Endothelial cell (in vitro differentiated cells): ENCODE data around the gene PLA2G3. TPM values are rescaled to one million over a fixed set of nuclear protein-coding genes. Genes with fewer than 3 reads are reported as not detected.
A peak's percentile ranks its signal among the peaks of the same experiment; 100 is the strongest.
"Not testable (repeated sequence)": the region's sequence is repeated elsewhere in the genome, so short reads cannot be mapped to it uniquely, and the experiment has no call there.

Experiments
- DNase-seq: peaks from one replicate; pipeline ENCODE4 v3.0.0; 2021; ENCODE audit warnings: low spot score
- H3K27ac Mint-ChIP-seq: one replicate; pipeline ENCODE4 v1.8.0; 2021; ENCODE audit warnings: mixed read lengths, inconsistent platforms; ENCODE audit not compliant: unreplicated experiment
- H3K27me3 Mint-ChIP-seq: one replicate; pipeline ENCODE4 v1.8.0; 2021; ENCODE audit warnings: mild to moderate bottlenecking, moderate library complexity, mixed read lengths, inconsistent platforms; ENCODE audit not compliant: unreplicated experiment
- H3K36me3 Mint-ChIP-seq: one replicate; pipeline ENCODE4 v1.8.0; 2021; ENCODE audit warnings: mild to moderate bottlenecking, low read depth, mixed read lengths, inconsistent platforms; ENCODE audit not compliant: unreplicated experiment
- H3K4me1 Mint-ChIP-seq: one replicate; pipeline ENCODE4 v1.8.0; 2021; ENCODE audit warnings: mild to moderate bottlenecking, mixed read lengths, inconsistent platforms; ENCODE audit not compliant: unreplicated experiment
- H3K4me3 Mint-ChIP-seq: one replicate; pipeline ENCODE4 v1.8.0; 2021; ENCODE audit warnings: mild to moderate bottlenecking, mixed read lengths, inconsistent platforms; ENCODE audit not compliant: unreplicated experiment
- H3K9me3 Mint-ChIP-seq: one replicate; pipeline ENCODE4 v1.8.0; 2021; ENCODE audit warnings: mixed read lengths, inconsistent platforms; ENCODE audit not compliant: unreplicated experiment
- CTCF ChIP-seq: fragments of 200-600 bp; sonication (generic); IDR thresholded peaks from one replicate; pipeline ENCODE4 v1.5.0; 2021; ENCODE audit warnings: antibody characterized with exemption; ENCODE audit not compliant: unreplicated experiment
- total RNA-seq: library from RNA; stranded (reverse); fragmentation: NEBNext Ultra II Directional; extraction: Animal tissue kit (Norgen Biotek cat#: 25700); gene quantifications from one replicate; pipeline ENCODE4 v1.2.1, GENCODE V29; 2021; ENCODE audit not compliant: unreplicated experiment

Gene PLA2G3
- total RNA-seq, 1 donor from 2014 or later, result 2.8 TPM

- Mint-ChIP-seq H3K27ac (no peak overlapping the region), H3K4me1 (peaks cover 5% of the 10 kb centered on the region), H3K9me3 (no peaks in the 10 kb centered on the region), H3K36me3 (no peaks in the 10 kb centered on the region), H3K4me3 (no peak overlapping the region), H3K27me3 (peaks cover 4% of the 10 kb centered on the region)
- no peak for DNase-seq
- TF ChIP-seq CTCF, result no peak
Observed at GRCh38 chr22:31118046-31118820, 22.1 kb downstream of the PLA2G3 start.

GRCh38 chr22:31112547-31113091, 27.7 kb downstream of the PLA2G3 start:
- not testable (repeated sequence) for H3K9me3 Mint-ChIP-seq, DNase-seq, H3K4me1 Mint-ChIP-seq, H3K4me3 Mint-ChIP-seq, H3K27ac Mint-ChIP-seq, H3K36me3 Mint-ChIP-seq, H3K27me3 Mint-ChIP-seq

- DNase-seq, result no peak
- peak overlapping the region; percentile 72 for H3K27ac Mint-ChIP-seq
- peaks cover 21% of the 10 kb centered on the region for H3K36me3 Mint-ChIP-seq
- H3K9me3 Mint-ChIP-seq, result no peaks in the 10 kb centered on the region
- H3K4me1 Mint-ChIP-seq, result peaks cover 25% of the 10 kb centered on the region
- no peak for TF ChIP-seq CTCF
- peak overlapping the region; percentile 83 for H3K4me3 Mint-ChIP-seq
- H3K27me3 Mint-ChIP-seq, result peaks cover 19% of the 10 kb centered on the region
Observed at GRCh38 chr22:31107894-31108218, 32.5 kb downstream of the PLA2G3 start.

GRCh38 chr22:31107178-31107893, 33.0 kb downstream of the PLA2G3 start, which contains the start of gene SELENOM:
Gene SELENOM (minus strand): TSS chr22:31107568. CDS start chr22:31107505, 63 bp downstream.
- peak; percentile 96 for DNase-seq
- TF ChIP-seq CTCF, result peak; percentile 75
- Mint-ChIP-seq H3K4me3 (peak within 1 kb of the TSS; percentile 90), H3K9me3 (no peaks in the 10 kb centered on the region), H3K27ac (peak within 1 kb of the TSS; percentile 74), H3K36me3 (peaks cover 25% of the 10 kb centered on the region), H3K4me1 (peaks cover 28% of the 10 kb centered on the region), H3K27me3 (peaks cover 19% of the 10 kb centered on the region)

- Mint-ChIP-seq H3K27ac (peak overlapping the region; percentile 74), H3K4me3 (peak overlapping the region; percentile 90), H3K36me3 (peaks cover 31% of the 10 kb centered on the region), H3K9me3 (no peaks in the 10 kb centered on the region), H3K27me3 (peaks cover 20% of the 10 kb centered on the region), H3K4me1 (peaks cover 34% of the 10 kb centered on the region)
- no peak for TF ChIP-seq CTCF
- DNase-seq, result peak; percentile 36
Observed at GRCh38 chr22:31106731-31107177, 33.6 kb downstream of the PLA2G3 start.
